ENCODE results near the gene ABTB1. TPM values are rescaled to one million over a fixed set of nuclear protein-coding genes. Genes with fewer than 3 reads are reported as not detected.
A peak's percentile ranks its signal among the peaks of the same experiment; 100 is the strongest.

Gene ABTB1
- total RNA-seq, 1 donor from 2014 or later: 3.6 TPM

GRCh38 chr3:127686512-127686894 is 13.8 kb downstream of the ABTB1 start:
- DNase-seq (ENCODE audit: low read depth): no peak

GRCh38 chr3:127687228-127687737 is 14.5 kb downstream of the ABTB1 start:
- no peak for DNase-seq (ENCODE audit: low read depth)

GRCh38 chr3:127688022-127688415 is 15.3 kb downstream of the ABTB1 start:
- DNase-seq (ENCODE audit: low read depth): no peak

GRCh38 chr3:127688416-127689265 is 15.9 kb downstream of the ABTB1 start:
- peak; percentile 96 for DNase-seq (ENCODE audit: low read depth)

GRCh38 chr3:127689266-127689860 is 16.6 kb downstream of the ABTB1 start:
- DNase-seq (ENCODE audit: low read depth): no peak

GRCh38 chr3:127690106-127690505 is 17.4 kb downstream of the ABTB1 start:
- DNase-seq (ENCODE audit: low read depth): peak; percentile 61

- peak; percentile 70 for DNase-seq (ENCODE audit: low read depth)
These were observed 18.2 kb downstream of the ABTB1 start for GRCh38 chr3:127690823-127691452.

- DNase-seq (ENCODE audit: low read depth): peak; percentile 41
These were observed 18.7 kb downstream of the ABTB1 start for GRCh38 chr3:127691489-127691888.

- DNase-seq (ENCODE audit: low read depth): no peak
These were observed 19.2 kb downstream of the ABTB1 start for GRCh38 chr3:127691974-127692373.

GRCh38 chr3:127692501-127693335 is 20.0 kb downstream of the ABTB1 start:
- DNase-seq (ENCODE audit: low read depth): no peak

GRCh38 chr3:127693336-127693843 is 20.6 kb downstream of the ABTB1 start:
- no peak for DNase-seq (ENCODE audit: low read depth)

- DNase-seq (ENCODE audit: low read depth): peak; percentile 72
These were observed 21.9 kb downstream of the ABTB1 start for GRCh38 chr3:127694467-127695215.

- DNase-seq (ENCODE audit: low read depth): peak; percentile 56
These were observed 24.9 kb downstream of the ABTB1 start for GRCh38 chr3:127697551-127698240.

- no peak for DNase-seq (ENCODE audit: low read depth)
These were observed 25.5 kb downstream of the ABTB1 start for GRCh38 chr3:127698286-127698685.

- DNase-seq (ENCODE audit: low read depth): no peak
These were observed 26.1 kb downstream of the ABTB1 start for GRCh38 chr3:127698691-127699415.

GRCh38 chr3:127699416-127700300 is 26.9 kb downstream of the ABTB1 start:
- DNase-seq (ENCODE audit: low read depth): no peak

GRCh38 chr3:127700406-127700805 is 27.7 kb downstream of the ABTB1 start:
- no peak for DNase-seq (ENCODE audit: low read depth)
